Small intestine (tissue), 16 donors: ENCODE data around the gene ZNF554. TPM values are rescaled to one million over a fixed set of nuclear protein-coding genes. Genes with fewer than 3 reads are reported as not detected.

Source experiments
- DNase-seq, 2 donors: peaks; one replicate each; pipeline versions ENCODE4 v3.0.0 to v3.0.0-alpha.2; 2013
- FAIRE-seq: peaks from 2 replicates; lab custom pipeline; 2012; peaks lifted over from hg19 to GRCh38; lab: Jason Lieb, UNC
- H3K27ac ChIP-seq, 3 donors: one replicate each; pipeline ENCODE4 v1.5.1; 2013; ENCODE audit warnings: low read length in 2 of 3, mild to moderate bottlenecking in 2 of 3, control low read depth in 1 of 3, inconsistent platforms in 1 of 3, low read depth in 1 of 3, moderate library complexity in 1 of 3
- H3K27me3 ChIP-seq, 3 donors: one replicate each; pipeline ENCODE4 v1.6.1; 2013; ENCODE audit warnings: low read length in 3 of 3, inconsistent platforms in 1 of 3; ENCODE audit not compliant: control insufficient read depth in 3 of 3, insufficient read depth in 3 of 3
- H3K36me3 ChIP-seq, 3 donors: one replicate each; pipeline ENCODE4 v1.6.1; 2013; ENCODE audit warnings: low read length in 3 of 3, inconsistent platforms in 1 of 3, low read depth in 1 of 3, mild to moderate bottlenecking in 1 of 3, moderate library complexity in 1 of 3; ENCODE audit not compliant: control insufficient read depth in 3 of 3, insufficient read depth in 2 of 3
- H3K4me1 ChIP-seq, 3 donors: one replicate each; pipeline ENCODE4 v1.6.1; 2013; ENCODE audit warnings: low read length in 2 of 3, inconsistent platforms in 1 of 3, low read depth in 1 of 3, mild to moderate bottlenecking in 1 of 3, moderate library complexity in 1 of 3; ENCODE audit not compliant: control insufficient read depth in 3 of 3, insufficient read depth in 2 of 3
- H3K4me3 ChIP-seq, 3 donors: one replicate each; pipeline ENCODE4 v1.5.1; 2013; ENCODE audit warnings: low read length in 3 of 3, control low read depth in 1 of 3, inconsistent platforms in 1 of 3, low read depth in 1 of 3, mild to moderate bottlenecking in 1 of 3, moderate library complexity in 1 of 3
- H3K9me3 ChIP-seq, 2 donors: one replicate each; pipeline ENCODE4 v1.6.1; 2013; ENCODE audit warnings: low read depth in 1 of 2, low read length in 1 of 2; ENCODE audit not compliant: control insufficient read depth in 2 of 2, insufficient read depth in 1 of 2
- WGBS, 3 donors: extraction: QIAGEN DNeasy Blood & Tissue Kit; methylation state at CpG; one replicate each; pipeline ENCODE4 v1.1.7; 2013; 5-methylcytosine and 5-hydroxymethylcytosine counted together
- long read RNA-seq, 10 donors: transcript quantifications; one replicate each; lab custom pipeline, GENCODE V29; 2026
- polyA plus RNA-seq, 4 donors: library from polyadenylated mRNA; stranded (reverse) in 3 of 4; unstranded in 1 of 4; fragments of 200-250 nt in 3 of 4; fragments of 120-200 nt in 1 of 4; gene quantifications; one replicate each; pipeline versions ENCODE4 v1.2.1 to v1.2.3, GENCODE V29; 2013
- donor health status: healthy with polysubstance abuse.
- donor health status: control.
- donor health status: control.
- donor health status: Bipolar disorder and iron deficiency.
- donor health status: healthy.

Gene ZNF554
- polyA plus RNA-seq, result 1 to 10 TPM; 2.0 to 6.7 (median 4.5) TPM
- long read RNA-seq, donor 1, result 0 reads
- long read RNA-seq, donor 2, result 0 reads
- long read RNA-seq, donor 3, partial matches to known transcripts, result 0 of 1 reads
- long read RNA-seq, donor 3, other reads (novel, unspliced or antisense), result 0 of 1 reads
- long read RNA-seq, donor 4, result 0 reads
- long read RNA-seq, donor 5, partial matches to known transcripts, result 0 of 1 reads
- long read RNA-seq, donor 5, other reads (novel, unspliced or antisense), result 0 of 1 reads
- long read RNA-seq, donor 6, result 0 reads
- long read RNA-seq, donor 7, partial matches to known transcripts, result 0 of 1 reads
- long read RNA-seq, donor 7, other reads (novel, unspliced or antisense), result 0 of 1 reads
- long read RNA-seq, donor 8, partial matches to known transcripts, result 0 of 1 reads
- long read RNA-seq, donor 8, other reads (novel, unspliced or antisense), result 0 of 1 reads
- long read RNA-seq, donor 9, result 0 reads
- long read RNA-seq, donor 10, full-length matches to known transcripts, result 4 of 4 reads
- long read RNA-seq, donor 10, partial matches to known transcripts, result 0 of 4 reads
- long read RNA-seq, donor 10, other reads (novel, unspliced or antisense), result 0 of 4 reads

DNA sequence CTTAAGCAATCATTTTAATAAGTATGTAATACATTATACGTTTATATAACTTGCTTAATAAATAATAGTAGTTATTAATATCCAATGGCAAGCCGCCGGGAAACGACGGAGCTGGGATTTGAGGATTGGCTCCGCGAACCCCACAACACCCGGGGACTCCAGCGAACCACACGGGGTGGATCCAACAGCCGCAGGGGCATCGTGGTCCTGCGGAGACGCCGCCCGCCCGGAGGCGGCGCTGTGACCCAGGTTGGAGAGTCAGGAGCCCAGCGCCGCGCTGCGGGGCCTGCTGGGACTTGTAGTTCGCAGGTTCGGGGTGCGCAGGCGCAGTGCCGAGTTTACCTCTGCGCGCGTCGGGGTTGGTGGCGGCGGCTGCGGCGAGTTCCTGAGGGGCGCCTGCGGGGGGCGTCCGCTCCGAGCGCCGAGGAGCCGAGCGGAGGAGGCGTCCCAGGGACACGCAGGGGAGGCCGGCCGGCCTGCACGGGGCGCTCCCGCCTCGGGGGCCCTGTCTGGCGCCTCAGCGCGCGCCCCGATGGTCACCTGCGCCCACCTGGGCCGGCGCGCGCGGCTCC lies at the start of gene ZNF554:
Gene ZNF554, plus strand, starts transcription at position 329 of the 572 bp plus-strand sequence. Its CDS starts 204 bp downstream, at position 533.
- peak; percentile 93 to 98 for DNase-seq
- no peak for FAIRE-seq
- 0% methylated on average over 44 to 64 of the region's 64 CpGs for WGBS, 3 donors
- Histone ChIP-seq H3K36me3 (peaks cover 0 to 35% (median 5%) of the 10 kb centered on the region in 3 donors), H3K9me3 (no peaks in the 10 kb centered on the region), H3K27ac (no peak within 1 kb of the TSS), H3K27me3 (no peaks in the 10 kb centered on the region), H3K4me1 (peaks cover 0 to 4% (median 0%) of the 10 kb centered on the region in 3 donors), H3K4me3 (peak within 1 kb of the TSS; percentile 76 to 93 (median 83))

DNA sequence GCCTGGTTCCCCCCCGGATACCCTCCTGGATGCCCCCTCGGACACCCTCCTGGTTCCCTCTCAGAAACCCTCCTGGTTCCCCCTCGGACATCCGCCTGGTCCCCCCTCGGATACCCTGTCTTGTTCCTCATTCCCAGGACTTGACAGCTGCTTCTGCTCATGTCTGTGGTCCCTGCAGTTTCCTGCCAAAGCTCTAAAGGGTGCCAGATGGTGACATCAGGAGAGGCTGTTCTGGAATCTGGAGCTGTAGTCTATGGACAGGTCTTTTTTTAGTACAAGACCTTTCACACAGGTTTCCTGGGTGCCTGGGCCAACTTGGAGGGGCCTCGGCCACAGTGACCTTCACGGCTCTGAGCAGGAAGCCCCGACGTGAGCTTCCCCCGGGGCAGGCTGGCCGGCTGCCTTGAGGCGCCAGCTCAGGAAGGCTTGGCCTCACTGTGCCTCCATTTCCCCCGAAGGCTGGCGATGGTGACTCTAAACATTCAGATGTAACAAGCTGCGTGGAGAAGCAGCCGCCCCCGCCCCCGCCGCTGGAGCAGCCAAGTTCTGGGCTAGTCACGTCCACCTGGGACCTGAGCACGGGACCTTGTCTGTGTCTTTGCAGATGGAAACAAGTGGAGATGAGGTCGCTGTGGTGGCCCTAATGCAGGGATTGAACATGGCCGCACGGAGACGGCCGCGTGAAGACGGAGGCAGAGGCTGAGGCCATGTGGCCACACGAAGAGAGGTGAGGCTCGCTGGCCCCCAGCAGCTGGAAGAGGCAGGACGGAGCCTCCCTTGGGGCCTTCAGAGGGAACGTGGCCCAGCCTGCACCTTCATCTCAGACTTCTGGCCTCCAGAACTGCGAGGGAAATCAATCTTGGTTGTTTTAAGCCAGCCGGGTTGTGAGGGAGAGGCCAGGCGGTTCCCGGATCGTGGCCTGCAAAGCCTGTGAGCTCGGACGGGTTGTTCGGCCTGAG lies 49.3 kb upstream of the ZNF554 start:
- 69 to 91% (median 88%) methylated on average over 39 to 40 of the region's 40 CpGs for WGBS, 3 donors
- Histone ChIP-seq H3K36me3 (peaks cover 4 to 76% (median 5%) of the 10 kb centered on the region in 3 donors), H3K4me3 (no peak overlapping the region), H3K9me3 (peaks cover 0 to 3% of the 10 kb centered on the region in 2 donors), H3K27ac (peak overlapping the region in 2 of 3 donors; percentile 47 to 79), H3K27me3 (no peaks in the 10 kb centered on the region), H3K4me1 (peaks cover 0 to 5% (median 0%) of the 10 kb centered on the region in 3 donors)
- no peak for FAIRE-seq
- DNase-seq, result peak in 1 of 2 donors; percentile 26

DNA sequence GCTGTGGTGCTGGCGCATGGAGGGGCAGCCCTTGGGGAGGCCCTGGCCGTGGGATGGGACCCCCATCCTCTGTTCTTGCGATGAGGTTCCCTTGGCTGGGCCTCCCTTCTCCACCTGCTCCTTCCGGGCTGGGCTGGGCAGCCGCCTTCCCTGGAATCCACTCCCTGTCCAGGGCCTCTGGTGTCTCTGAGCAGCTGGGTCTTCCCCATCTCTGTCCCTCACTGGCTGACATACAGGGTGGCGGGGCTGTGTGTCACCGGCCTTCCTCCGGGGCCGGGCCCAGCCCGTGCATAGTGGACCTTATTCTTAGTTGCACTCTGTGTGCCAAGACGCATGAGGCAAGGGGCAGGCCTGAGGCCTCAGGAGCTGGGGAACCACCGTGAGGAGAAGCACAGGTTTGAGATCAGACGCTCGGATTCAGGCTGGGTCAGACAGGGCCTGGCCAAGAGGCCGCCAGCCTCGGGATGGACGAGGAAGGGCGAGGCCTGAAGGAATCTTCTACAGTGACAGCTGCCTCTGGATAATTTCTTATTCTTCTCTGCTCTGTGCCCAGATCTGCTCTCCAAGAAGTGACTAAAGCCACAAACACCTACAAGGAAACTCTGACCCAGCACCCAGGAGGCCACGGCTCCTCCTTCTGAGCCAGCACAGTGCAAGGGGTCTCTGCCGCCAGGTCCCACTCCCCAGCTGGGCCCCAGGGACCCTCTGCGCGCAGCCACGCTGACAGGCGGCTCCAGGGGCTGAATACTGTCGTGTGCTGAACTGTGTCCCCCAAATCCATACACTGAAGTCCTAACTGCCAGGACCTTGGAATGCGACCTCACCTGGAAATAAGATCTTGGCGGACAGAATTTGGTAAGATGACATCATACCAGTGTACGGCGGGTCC lies 47.6 kb upstream of the ZNF554 start:
- DNase-seq (no peak), FAIRE-seq (no peak)
- Histone ChIP-seq H3K9me3 (peaks cover 0 to 6% of the 10 kb centered on the region in 2 donors), H3K36me3 (peaks cover 0 to 71% (median 2%) of the 10 kb centered on the region in 3 donors), H3K4me1 (peaks cover 3 to 10% (median 3%) of the 10 kb centered on the region in 3 donors), H3K27me3 (no peaks in the 10 kb centered on the region), H3K4me3 (no peak overlapping the region), H3K27ac (no peak overlapping the region)
- WGBS, 3 donors, result 80 to 86% (median 83%) methylated on average over 28 to 29 of the region's 29 CpGs

DNA sequence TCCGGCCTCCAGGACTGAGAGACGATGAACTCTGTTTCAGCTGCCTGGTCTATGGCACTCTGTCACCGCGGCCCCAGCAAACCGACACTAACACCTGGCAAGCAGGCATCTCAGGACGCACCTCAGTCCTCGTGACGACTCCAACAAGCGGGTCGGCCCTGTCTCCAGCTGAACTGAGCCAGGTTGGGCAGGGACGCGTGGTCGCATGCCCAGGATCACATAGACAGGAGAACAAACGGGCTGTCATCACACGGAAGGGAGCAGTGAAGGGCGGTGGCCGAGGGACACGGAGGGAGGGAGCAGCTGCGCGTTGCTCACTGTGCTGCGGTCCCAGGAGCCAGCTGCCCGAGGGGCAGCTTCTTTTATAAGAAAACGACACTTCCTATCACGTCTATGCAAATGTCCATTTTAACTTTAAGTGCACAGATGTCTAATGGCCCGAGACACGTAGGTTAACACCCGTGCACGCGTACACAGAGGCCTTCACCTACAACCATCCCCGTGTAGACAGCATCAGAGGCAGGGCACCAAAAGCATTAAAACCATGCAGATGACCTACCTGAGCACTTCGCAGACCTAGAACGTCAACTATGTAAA lies 45.5 kb upstream of the ZNF554 start:
- Histone ChIP-seq H3K27ac (no peak overlapping the region), H3K36me3 (peaks cover 0 to 71% (median 0%) of the 10 kb centered on the region in 3 donors), H3K27me3 (no peaks in the 10 kb centered on the region), H3K4me3 (no peak overlapping the region), H3K9me3 (peaks cover 0 to 6% of the 10 kb centered on the region in 2 donors), H3K4me1 (peaks cover 3 to 10% (median 3%) of the 10 kb centered on the region in 3 donors)
- 88 to 91% (median 91%) methylated on average over 30 to 32 of the region's 32 CpGs for whole genome bisulfite sequencing, 3 donors
- DNase-seq, result no peak
- no peak for FAIRE-seq

DNA sequence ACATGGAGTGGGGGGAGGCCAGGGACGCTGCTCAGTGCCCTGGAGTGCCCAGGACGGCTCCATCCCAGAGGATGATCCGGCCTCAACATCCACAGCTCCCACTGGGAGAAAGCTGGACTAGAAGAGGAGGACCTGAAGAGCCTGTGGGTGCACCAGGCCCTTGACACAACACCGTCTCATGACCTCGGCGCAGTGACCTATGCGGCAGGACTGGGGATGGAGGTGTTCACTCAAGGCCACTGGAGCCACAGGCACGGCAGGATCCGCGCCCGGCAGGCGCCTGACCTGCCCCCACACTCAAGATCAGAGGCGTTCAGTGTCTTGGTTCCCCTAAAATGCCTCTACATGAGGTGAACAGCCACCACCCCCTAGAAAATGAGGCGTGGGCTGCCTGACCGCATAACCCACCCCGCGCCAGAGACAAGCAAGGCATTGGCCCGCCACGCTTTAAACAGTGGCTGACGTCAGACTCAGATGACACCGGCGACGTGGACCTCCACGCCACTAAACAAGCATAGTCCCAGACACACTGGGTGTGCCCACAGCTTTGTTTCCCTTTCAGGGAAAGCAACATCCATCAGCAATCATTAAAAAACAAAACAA lies 44.6 kb upstream of the ZNF554 start:
- Histone ChIP-seq H3K4me1 (peaks cover 3 to 10% (median 3%) of the 10 kb centered on the region in 3 donors), H3K27me3 (no peaks in the 10 kb centered on the region), H3K4me3 (no peak overlapping the region), H3K9me3 (peaks cover 0 to 6% of the 10 kb centered on the region in 2 donors), H3K36me3 (peaks cover 0 to 72% (median 0%) of the 10 kb centered on the region in 3 donors), H3K27ac (peak overlapping the region; percentile 74 to 92 (median 91))
- WGBS, 3 donors, result 80 to 89% (median 80%) methylated on average over 24 of the region's 24 CpGs
- FAIRE-seq (no peak), DNase-seq (no peak)

DNA sequence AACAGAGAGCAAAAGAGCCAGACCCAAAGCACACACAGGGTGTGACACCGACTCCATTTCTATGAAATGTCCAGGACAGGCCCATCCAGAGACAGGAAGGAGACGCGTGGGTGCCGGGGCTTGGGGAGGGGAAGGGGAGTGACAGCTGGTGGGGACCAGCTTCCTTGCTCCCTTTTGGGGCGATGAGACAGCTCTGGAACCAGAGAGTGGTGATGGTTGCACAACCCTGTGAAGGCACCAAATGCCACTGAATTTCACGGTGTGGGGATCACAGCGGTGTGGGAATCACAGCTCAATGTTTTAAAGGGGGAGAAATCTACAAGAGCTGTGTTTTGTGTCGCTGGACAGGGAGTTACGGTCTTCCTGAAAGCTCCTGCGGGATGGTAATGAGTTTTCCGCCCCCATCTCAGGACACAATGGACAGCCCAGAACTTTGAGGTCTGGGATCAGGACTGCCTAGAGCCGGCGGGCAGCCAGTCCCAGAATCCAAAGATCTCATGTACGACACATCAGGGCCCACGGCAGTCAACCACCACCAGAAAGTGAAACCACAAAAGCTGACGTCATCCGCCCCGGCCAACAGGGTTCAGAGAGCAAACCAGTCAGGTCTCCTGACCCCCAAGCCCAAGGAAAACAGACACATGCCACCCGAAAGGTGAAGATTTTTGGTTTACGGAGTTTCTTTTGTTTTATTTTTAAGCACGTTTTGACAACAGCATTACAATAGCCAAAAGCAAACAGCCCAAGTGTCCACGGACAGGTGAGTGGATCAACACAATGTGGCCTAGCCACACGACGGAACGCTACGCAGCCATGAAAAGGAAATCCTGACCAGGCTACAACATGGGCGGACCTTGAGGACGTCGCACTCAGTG lies 43.9 kb upstream of the ZNF554 start:
- H3K27ac ChIP-seq, result peak overlapping the region; percentile 74 to 92 (median 91)
- 51 to 57% (median 52%) methylated on average over 29 of the region's 29 CpGs for WGBS, 3 donors
- H3K4me3 ChIP-seq, result peak overlapping the region in 1 of 3 donors; percentile 37
- H3K4me1 ChIP-seq, result peaks cover 3 to 7% (median 5%) of the 10 kb centered on the region in 3 donors
- no peak for FAIRE-seq
- H3K27me3 ChIP-seq, result no peaks in the 10 kb centered on the region
- H3K36me3 ChIP-seq, result peaks cover 0 to 71% (median 0%) of the 10 kb centered on the region in 3 donors
- peak; percentile 68 to 93 for DNase-seq
- peaks cover 0 to 6% of the 10 kb centered on the region in 2 donors for H3K9me3 ChIP-seq
